Mononuclear cell (primary cell): Measurements from ENCODE around the gene TMEM44. TPM values are rescaled to one million over a fixed set of nuclear protein-coding genes. Genes with fewer than 3 reads are reported as not detected.
A peak's percentile ranks its signal among the peaks of the same experiment; 100 is the strongest.

Experiments
- H3K27me3 ChIP-seq: 2 replicates; pipeline ENCODE4 v1.6.0; 2011; ENCODE audit warnings: low read length, control low read depth; ENCODE audit not compliant: insufficient read depth
- H3K4me1 ChIP-seq: 2 replicates; pipeline ENCODE4 v1.5.1; 2011; ENCODE audit warnings: mild to moderate bottlenecking, low read length, control low read depth; ENCODE audit not compliant: insufficient read depth
- H3K4me3 ChIP-seq: 2 replicates; pipeline ENCODE4 v1.5.1; 2011; ENCODE audit warnings: mild to moderate bottlenecking, low read length, moderate library complexity
- H3K9me3 ChIP-seq: 2 replicates; pipeline ENCODE4 v1.5.1; 2011; ENCODE audit warnings: low read depth, mild to moderate bottlenecking, control low read depth, low read length
- total RNA-seq: library from RNA; depleted of rRNA; stranded (reverse); fragments of >200 nt; gene quantifications from one replicate; pipeline ENCODE4 v1.2.3, GENCODE V29; 2012

Gene TMEM44
- total RNA-seq, 1 donor = 0.21 TPM

- Histone ChIP-seq H3K4me1 (peaks cover 30% of the 10 kb centered on the region), H3K27me3 (peaks cover 14% of the 10 kb centered on the region), H3K9me3 (no peaks in the 10 kb centered on the region), H3K4me3 (no peak overlapping the region)
Observed at GRCh38 chr3:194570898-194571297, 62.3 kb downstream of the TMEM44 start.

GRCh38 chr3:194570235-194570634, 63.0 kb downstream of the TMEM44 start:
- H3K9me3 ChIP-seq = no peaks in the 10 kb centered on the region
- no peak overlapping the region for H3K4me3 ChIP-seq
- H3K4me1 ChIP-seq = peaks cover 24% of the 10 kb centered on the region
- peaks cover 14% of the 10 kb centered on the region for H3K27me3 ChIP-seq

GRCh38 chr3:194569252-194569651, 64.0 kb downstream of the TMEM44 start:
- no peak overlapping the region for H3K4me3 ChIP-seq
- peaks cover 14% of the 10 kb centered on the region for H3K27me3 ChIP-seq
- no peaks in the 10 kb centered on the region for H3K9me3 ChIP-seq
- peaks cover 18% of the 10 kb centered on the region for H3K4me1 ChIP-seq

GRCh38 chr3:194565597-194566190, 67.5 kb downstream of the TMEM44 start:
- no peak overlapping the region for H3K4me3 ChIP-seq
- no peaks in the 10 kb centered on the region for H3K27me3 ChIP-seq
- H3K9me3 ChIP-seq = no peaks in the 10 kb centered on the region
- peaks cover 11% of the 10 kb centered on the region for H3K4me1 ChIP-seq

GRCh38 chr3:194562986-194563385, 70.2 kb downstream of the TMEM44 start:
- Histone ChIP-seq H3K4me1 (peaks cover 7% of the 10 kb centered on the region), H3K4me3 (no peak overlapping the region), H3K9me3 (no peaks in the 10 kb centered on the region), H3K27me3 (no peaks in the 10 kb centered on the region)

GRCh38 chr3:194561306-194561974, 71.8 kb downstream of the TMEM44 start:
- Histone ChIP-seq H3K9me3 (no peaks in the 10 kb centered on the region), H3K4me3 (no peak overlapping the region), H3K27me3 (no peaks in the 10 kb centered on the region), H3K4me1 (peaks cover 7% of the 10 kb centered on the region)

- Histone ChIP-seq H3K4me1 (peaks cover 7% of the 10 kb centered on the region), H3K9me3 (no peaks in the 10 kb centered on the region), H3K27me3 (no peaks in the 10 kb centered on the region), H3K4me3 (no peak overlapping the region)
Observed at GRCh38 chr3:194560047-194560446, 73.2 kb downstream of the TMEM44 start.

- Histone ChIP-seq H3K9me3 (no peaks in the 10 kb centered on the region), H3K4me3 (no peak overlapping the region), H3K27me3 (no peaks in the 10 kb centered on the region), H3K4me1 (peaks cover 7% of the 10 kb centered on the region)
Observed at GRCh38 chr3:194559530-194559929, 73.7 kb downstream of the TMEM44 start.

- peaks cover 3% of the 10 kb centered on the region for H3K4me1 ChIP-seq
- H3K9me3 ChIP-seq = no peaks in the 10 kb centered on the region
- peak overlapping the region; percentile 1 for H3K4me3 ChIP-seq
- H3K27me3 ChIP-seq = no peaks in the 10 kb centered on the region
Observed at GRCh38 chr3:194556086-194557056, 76.8 kb downstream of the TMEM44 start.

- H3K27me3 ChIP-seq = no peaks in the 10 kb centered on the region
- no peak overlapping the region for H3K4me3 ChIP-seq
- no peaks in the 10 kb centered on the region for H3K9me3 ChIP-seq
- no peaks in the 10 kb centered on the region for H3K4me1 ChIP-seq
Observed at GRCh38 chr3:194555175-194556062, 77.8 kb downstream of the TMEM44 start.

GRCh38 chr3:194554473-194555123, 78.6 kb downstream of the TMEM44 start:
- H3K27me3 ChIP-seq = no peaks in the 10 kb centered on the region
- no peaks in the 10 kb centered on the region for H3K9me3 ChIP-seq
- H3K4me1 ChIP-seq = no peaks in the 10 kb centered on the region
- no peak overlapping the region for H3K4me3 ChIP-seq

- Histone ChIP-seq H3K4me1 (no peaks in the 10 kb centered on the region), H3K27me3 (no peaks in the 10 kb centered on the region), H3K4me3 (no peak overlapping the region), H3K9me3 (no peaks in the 10 kb centered on the region)
Observed at GRCh38 chr3:194552327-194552949, 80.8 kb downstream of the TMEM44 start.

GRCh38 chr3:194549853-194550252, 83.4 kb downstream of the TMEM44 start:
- Histone ChIP-seq H3K4me3 (no peak overlapping the region), H3K9me3 (no peaks in the 10 kb centered on the region), H3K4me1 (no peaks in the 10 kb centered on the region), H3K27me3 (no peaks in the 10 kb centered on the region)
